Right atrium auricular region (tissue), 2 donors: ENCODE results near the gene UBAC2. TPM values are rescaled to one million over a fixed set of nuclear protein-coding genes. Genes with fewer than 3 reads are reported as not detected.

Source experiments
- DNase-seq: peaks from one replicate; pipeline ENCODE4 v3.0.0-alpha.2; 2019; ENCODE audit warnings: low spot score
- H3K27ac ChIP-seq, 2 donors: fragments of 200-600 bp; sonication (generic); 1 replicate in 1 of 2; 2 replicates in 1 of 2; pipeline ENCODE4 v1.5.1; 2016 to 2019
- H3K27me3 ChIP-seq, 2 donors: fragments of 200-600 bp; sonication (generic); one replicate each; pipeline versions ENCODE4 v1.5.1 to v1.6.0; 2017 to 2019
- H3K36me3 ChIP-seq: fragments of 200-600 bp; sonication (generic); one replicate; pipeline ENCODE4 v1.5.1; 2016
- H3K4me1 ChIP-seq, 2 donors: fragments of 200-600 bp; sonication (generic); one replicate each; pipeline versions ENCODE4 v1.5.1 to v1.6.0; 2017 to 2019
- H3K4me3 ChIP-seq, 2 donors: fragments of 200-600 bp; sonication (generic); 1 replicate in 1 of 2; 2 replicates in 1 of 2; pipeline ENCODE4 v1.5.1; 2017 to 2019; ENCODE audit warnings: mild to moderate bottlenecking in 1 of 2, moderate library complexity in 1 of 2
- H3K9me3 ChIP-seq, 2 donors: fragments of 200-600 bp; sonication (generic); one replicate each; pipeline ENCODE4 v1.5.1; 2019
- CTCF ChIP-seq, 2 donors: fragments of 200-600 bp; sonication (generic); IDR thresholded peaks; one replicate each; pipeline ENCODE4 v1.5.1; 2019; ENCODE audit warnings: antibody characterized with exemption in 2 of 2
- total RNA-seq, 2 donors: library from RNA; depleted of rRNA; stranded (reverse); fragments of >200 nt; gene quantifications; one replicate each; pipeline ENCODE4 v1.1.0, GENCODE V29; 2016

Gene UBAC2
- total RNA-seq, 2 donors from 2014 or later, result 47.5 to 50.7 TPM

DNA sequence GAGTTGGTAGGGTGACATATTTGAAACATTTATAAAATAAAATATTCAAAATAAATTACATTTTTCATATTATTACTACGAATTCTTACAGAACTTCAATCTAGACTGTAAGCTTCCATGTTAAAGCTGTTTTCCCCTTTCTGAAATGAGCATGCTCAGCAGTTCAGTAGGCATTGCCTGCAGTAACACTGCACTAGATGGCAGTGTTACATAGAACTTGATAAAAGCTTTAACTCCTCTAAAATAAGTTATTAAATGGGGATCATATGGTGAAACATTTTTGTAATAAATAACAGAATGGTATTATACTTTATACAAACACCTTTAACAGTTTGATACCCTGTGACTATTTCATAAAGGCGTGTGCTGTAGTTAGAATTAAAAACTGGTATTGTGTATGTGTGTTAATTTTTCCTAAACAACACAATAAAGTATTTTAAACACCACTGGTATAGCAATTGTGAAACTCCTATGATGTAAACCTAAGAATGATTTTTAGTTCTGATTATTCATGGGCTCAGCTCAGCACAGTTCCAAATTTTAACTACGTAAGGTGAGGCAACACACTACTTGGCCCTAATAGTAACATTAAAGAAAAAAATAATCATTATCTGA is 69.1 kb downstream of the UBAC2 start:
- Histone ChIP-seq H3K4me3 (no peak overlapping the region), H3K4me1 (no peaks in the 10 kb centered on the region), H3K27me3 (no peaks in the 10 kb centered on the region), H3K27ac (no peak overlapping the region), H3K36me3 (no peaks in the 10 kb centered on the region), H3K9me3 (peaks cover 0 to 8% of the 10 kb centered on the region in 2 donors)
- DNase-seq, result no peak
- peak; percentile 44 to 77 for TF ChIP-seq CTCF (IDR thresholded peaks at IDR 0.05)

DNA sequence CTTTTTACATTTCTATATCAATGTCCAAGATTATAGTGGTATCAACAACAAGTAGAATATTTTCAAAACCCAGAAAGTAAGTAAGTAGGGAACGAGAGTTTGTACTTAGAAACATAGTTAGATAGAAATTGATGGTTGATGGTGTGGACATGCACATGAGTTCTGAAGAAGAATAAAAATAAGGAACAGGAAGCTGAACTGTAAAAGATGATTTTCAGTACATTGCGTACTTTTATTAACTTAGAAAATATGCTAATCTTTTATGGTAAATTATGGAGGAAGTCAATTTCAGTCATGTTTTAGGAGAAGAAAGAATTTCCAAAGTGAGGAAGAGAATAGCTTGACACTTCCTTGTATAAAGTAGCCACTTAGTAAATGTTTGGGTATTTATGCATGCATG is 69.9 kb downstream of the UBAC2 start:
- Histone ChIP-seq H3K27ac (no peak overlapping the region), H3K27me3 (no peaks in the 10 kb centered on the region), H3K36me3 (no peaks in the 10 kb centered on the region), H3K4me3 (no peak overlapping the region), H3K4me1 (peaks cover 0 to 5% of the 10 kb centered on the region in 2 donors), H3K9me3 (peaks cover 0 to 8% of the 10 kb centered on the region in 2 donors)
- no peak for TF ChIP-seq CTCF (IDR thresholded peaks at IDR 0.05)
- no peak for DNase-seq

DNA sequence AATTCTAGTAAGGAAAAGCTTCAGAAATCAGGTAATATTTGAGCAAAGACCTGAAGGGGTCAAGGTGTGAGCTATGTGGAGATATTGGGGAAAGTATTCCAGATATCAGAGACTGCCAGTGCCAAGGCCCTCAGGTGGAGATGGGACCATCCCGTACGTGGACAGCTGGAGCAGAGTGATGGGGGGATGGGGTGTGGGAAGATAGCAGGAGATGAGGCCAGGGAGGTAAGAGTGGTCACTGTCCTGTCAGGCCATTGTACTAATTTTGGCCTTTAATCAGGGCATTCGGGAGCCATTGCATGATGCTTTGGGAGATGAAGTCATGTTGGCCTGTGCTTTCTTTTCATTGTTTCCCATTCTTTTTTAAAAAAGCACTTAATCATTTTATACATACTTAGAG is 70.6 kb downstream of the UBAC2 start:
- H3K36me3 ChIP-seq, result no peaks in the 10 kb centered on the region
- H3K4me3 ChIP-seq, result no peak overlapping the region
- peaks cover 0 to 8% of the 10 kb centered on the region in 2 donors for H3K9me3 ChIP-seq
- H3K27ac ChIP-seq, result peak overlapping the region; percentile 3 to 30
- H3K4me1 ChIP-seq, result peaks cover 0 to 5% of the 10 kb centered on the region in 2 donors
- TF ChIP-seq CTCF (IDR thresholded peaks at IDR 0.05), result no peak
- no peaks in the 10 kb centered on the region for H3K27me3 ChIP-seq
- DNase-seq, result no peak

DNA sequence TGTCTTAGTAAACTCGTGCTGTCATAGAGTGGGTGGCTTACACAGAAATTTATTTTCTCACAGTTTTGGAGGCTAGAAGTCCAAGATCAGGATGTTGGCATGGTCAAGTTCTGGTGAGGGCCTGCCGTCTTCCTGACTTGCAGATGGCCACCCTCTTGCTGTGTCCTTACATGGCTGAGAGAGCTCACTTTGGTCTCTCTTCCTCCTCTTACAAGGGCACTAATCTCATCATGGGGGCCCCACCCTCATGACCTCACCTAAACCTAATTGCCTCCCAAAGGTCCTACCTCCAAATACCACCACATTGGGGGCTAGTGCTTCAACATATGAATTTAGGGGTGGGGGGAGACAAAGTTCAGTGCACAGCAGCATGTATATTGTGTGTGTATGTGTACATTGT is 71.8 kb downstream of the UBAC2 start:
- Histone ChIP-seq H3K9me3 (peaks cover 0 to 8% of the 10 kb centered on the region in 2 donors), H3K27ac (no peak overlapping the region), H3K36me3 (no peaks in the 10 kb centered on the region), H3K4me1 (peaks cover 0 to 5% of the 10 kb centered on the region in 2 donors), H3K4me3 (no peak overlapping the region), H3K27me3 (no peaks in the 10 kb centered on the region)
- no peak for TF ChIP-seq CTCF (IDR thresholded peaks at IDR 0.05)
- DNase-seq, result no peak

DNA sequence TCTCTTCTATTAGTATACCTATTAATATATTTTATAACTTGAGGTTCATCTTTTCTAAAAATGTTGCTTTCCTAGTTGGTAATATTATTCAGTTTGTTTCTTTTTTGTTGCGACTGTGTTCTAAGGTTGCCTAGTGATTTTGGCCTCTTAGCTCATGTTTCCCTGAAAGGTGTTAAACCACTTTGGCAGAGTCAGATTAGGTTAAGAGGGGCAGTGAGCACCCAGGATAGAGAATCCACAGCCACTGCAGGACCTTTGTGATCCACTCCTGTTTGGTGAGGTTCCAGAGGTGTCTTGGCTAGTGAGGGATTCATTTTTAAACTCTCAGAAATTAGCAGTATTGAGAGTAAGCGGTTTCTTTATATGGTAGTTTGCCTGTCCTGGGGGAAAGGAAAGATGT is 72.5 kb downstream of the UBAC2 start:
- Histone ChIP-seq H3K27me3 (no peaks in the 10 kb centered on the region), H3K4me3 (no peak overlapping the region), H3K9me3 (peaks cover 0 to 8% of the 10 kb centered on the region in 2 donors), H3K27ac (no peak overlapping the region), H3K36me3 (no peaks in the 10 kb centered on the region), H3K4me1 (peaks cover 0 to 5% of the 10 kb centered on the region in 2 donors)
- DNase-seq, result no peak
- no peak for TF ChIP-seq CTCF (IDR thresholded peaks at IDR 0.05)

GRCh38 chr13:99275093-99275469 is 74.4 kb downstream of the UBAC2 start:
- H3K9me3 ChIP-seq, result peaks cover 0 to 8% of the 10 kb centered on the region in 2 donors
- TF ChIP-seq CTCF (IDR thresholded peaks at IDR 0.05), result no peak
- H3K36me3 ChIP-seq, result no peaks in the 10 kb centered on the region
- no peaks in the 10 kb centered on the region for H3K27me3 ChIP-seq
- peaks cover 0 to 5% of the 10 kb centered on the region in 2 donors for H3K4me1 ChIP-seq
- H3K27ac ChIP-seq, result no peak overlapping the region
- H3K4me3 ChIP-seq, result no peak overlapping the region
- DNase-seq, result no peak
